NCI-H1092 treated with DMSO at 0.1 percent for 48 hours (cell line): ENCODE data around the gene COG4.
"Not testable (repeated sequence)": the region's sequence is repeated elsewhere in the genome, so short reads cannot be mapped to it uniquely, and the experiment has no call there.

Experiments used
- DNase-seq: peaks from one replicate; lab custom pipeline; 2025; lab: John Stamatoyannopoulos, UW

Gene COG4

GRCh38 chr16:70527315-70527996, 4.1 kb upstream of the COG4 start:
- no peak for DNase-seq

- no peak for DNase-seq
Measured at GRCh38 chr16:70526403-70526802, 3.0 kb upstream of the COG4 start.

GRCh38 chr16:70524399-70524825, 1.1 kb upstream of the COG4 start:
- DNase-seq = not testable (repeated sequence)

- peak; percentile 90 for DNase-seq
Measured at GRCh38 chr16:70523743-70524398, 517 bp upstream of the COG4 start, which contains the start of gene SF3B3. TSS of gene SF3B3 (plus strand) at chr16:70523816. CDS start at chr16:70526657, 2,841 bp downstream.

GRCh38 chr16:70522216-70523075, 908 bp downstream of the COG4 start:
- DNase-seq = no peak

- no peak for DNase-seq
Measured at GRCh38 chr16:70520612-70521297, 2.6 kb downstream of the COG4 start.

GRCh38 chr16:70512456-70512855, 10.9 kb downstream of the COG4 start:
- no peak for DNase-seq

- no peak for DNase-seq
Measured at GRCh38 chr16:70511833-70512232, 11.5 kb downstream of the COG4 start.

GRCh38 chr16:70510216-70510615, 13.1 kb downstream of the COG4 start:
- DNase-seq = no peak

GRCh38 chr16:70508752-70509151, 14.6 kb downstream of the COG4 start:
- no peak for DNase-seq

GRCh38 chr16:70496513-70496912, 26.8 kb downstream of the COG4 start:
- DNase-seq = no peak

GRCh38 chr16:70495425-70496182, 27.8 kb downstream of the COG4 start:
- DNase-seq = no peak

- DNase-seq = no peak
Measured at GRCh38 chr16:70494777-70495176, 28.6 kb downstream of the COG4 start.

GRCh38 chr16:70494202-70494770, 29.1 kb downstream of the COG4 start:
- no peak for DNase-seq

- DNase-seq = no peak
Measured at GRCh38 chr16:70493802-70494201, 29.6 kb downstream of the COG4 start.

- no peak for DNase-seq
Measured at GRCh38 chr16:70490261-70490660, 33.1 kb downstream of the COG4 start.

- DNase-seq = no peak
Measured at GRCh38 chr16:70484867-70485266, 38.5 kb downstream of the COG4 start.

GRCh38 chr16:70483426-70483825, 39.9 kb downstream of the COG4 start:
- DNase-seq = no peak

GRCh38 chr16:70482624-70483023, 40.7 kb downstream of the COG4 start:
- no peak for DNase-seq

GRCh38 chr16:70481929-70482536, 41.3 kb downstream of the COG4 start:
- no peak for DNase-seq
